IPS-20b (cell line): ENCODE results near the gene HBM.

Experiments
- H3K27ac ChIP-seq: one replicate; pipeline ENCODE4 v1.5.1; 2013; ENCODE audit warnings: low read length
- H3K27me3 ChIP-seq: 2 replicates; pipeline ENCODE4 v1.6.1; 2013; ENCODE audit warnings: mild to moderate bottlenecking, low read length, inconsistent platforms; ENCODE audit not compliant: insufficient read depth
- H3K36me3 ChIP-seq: 2 replicates; pipeline ENCODE4 v1.6.1; 2013; ENCODE audit warnings: low read depth, mild to moderate bottlenecking, inconsistent platforms, low read length, moderate library complexity; ENCODE audit not compliant: insufficient read depth
- H3K4me1 ChIP-seq: 2 replicates; pipeline ENCODE4 v1.6.1; 2013; ENCODE audit warnings: mild to moderate bottlenecking, control low read depth, inconsistent platforms, low read length, moderate library complexity; ENCODE audit not compliant: insufficient read depth
- H3K4me3 ChIP-seq: 2 replicates; pipeline ENCODE4 v1.5.1; 2013; ENCODE audit warnings: mild to moderate bottlenecking, low read length, inconsistent platforms
- H3K9ac ChIP-seq: 2 replicates; pipeline ENCODE4 v1.6.1; 2013; ENCODE audit warnings: low read depth, mild to moderate bottlenecking, inconsistent platforms, low read length, moderate library complexity
- H3K9me3 ChIP-seq: 2 replicates; pipeline ENCODE4 v1.6.1; 2013; ENCODE audit warnings: mild to moderate bottlenecking, low read depth, low read length, inconsistent platforms; ENCODE audit not compliant: insufficient read depth

HBM gene

DNA sequence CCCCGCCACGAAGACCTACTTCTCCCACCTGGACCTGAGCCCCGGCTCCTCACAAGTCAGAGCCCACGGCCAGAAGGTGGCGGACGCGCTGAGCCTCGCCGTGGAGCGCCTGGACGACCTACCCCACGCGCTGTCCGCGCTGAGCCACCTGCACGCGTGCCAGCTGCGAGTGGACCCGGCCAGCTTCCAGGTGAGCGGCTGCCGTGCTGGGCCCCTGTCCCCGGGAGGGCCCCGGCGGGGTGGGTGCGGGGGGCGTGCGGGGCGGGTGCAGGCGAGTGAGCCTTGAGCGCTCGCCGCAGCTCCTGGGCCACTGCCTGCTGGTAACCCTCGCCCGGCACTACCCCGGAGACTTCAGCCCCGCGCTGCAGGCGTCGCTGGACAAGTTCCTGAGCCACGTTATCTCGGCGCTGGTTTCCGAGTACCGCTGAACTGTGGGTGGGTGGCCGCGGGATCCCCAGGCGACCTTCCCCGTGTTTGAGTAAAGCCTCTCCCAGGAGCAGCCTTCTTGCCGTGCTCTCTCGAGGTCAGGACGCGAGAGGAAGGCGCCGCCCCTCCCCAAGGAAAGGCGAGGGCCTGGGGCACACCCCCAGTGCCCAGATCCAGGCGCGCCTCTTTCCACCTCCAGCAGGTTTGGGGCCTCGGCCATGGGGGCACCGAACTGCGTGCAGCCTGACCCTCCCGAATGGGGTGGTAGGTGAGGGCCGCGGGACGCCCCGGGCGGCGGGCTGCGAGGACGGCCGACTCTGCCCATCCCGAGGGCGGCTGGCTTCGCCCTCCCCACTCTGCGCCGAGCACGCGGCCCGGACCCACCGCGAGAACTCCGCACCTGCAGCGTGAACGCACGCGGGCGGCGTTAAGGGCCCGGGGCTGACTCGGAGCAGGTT, 15.1 kb downstream of the HBM start:
- Histone ChIP-seq H3K4me1 (no peaks in the 10 kb centered on the region), H3K9me3 (peaks cover 5% of the 10 kb centered on the region; the same call in 1 of the 2 replicates), H3K36me3 (peaks cover 5% of the 10 kb centered on the region; the same call in 1 of the 2 replicates), H3K27ac (no peak overlapping the region), H3K27me3 (peaks cover 49% of the 10 kb centered on the region), H3K4me3 (peak overlapping the region; percentile 51; the same call in 1 of the 2 replicates), H3K9ac (no peak overlapping the region)

DNA sequence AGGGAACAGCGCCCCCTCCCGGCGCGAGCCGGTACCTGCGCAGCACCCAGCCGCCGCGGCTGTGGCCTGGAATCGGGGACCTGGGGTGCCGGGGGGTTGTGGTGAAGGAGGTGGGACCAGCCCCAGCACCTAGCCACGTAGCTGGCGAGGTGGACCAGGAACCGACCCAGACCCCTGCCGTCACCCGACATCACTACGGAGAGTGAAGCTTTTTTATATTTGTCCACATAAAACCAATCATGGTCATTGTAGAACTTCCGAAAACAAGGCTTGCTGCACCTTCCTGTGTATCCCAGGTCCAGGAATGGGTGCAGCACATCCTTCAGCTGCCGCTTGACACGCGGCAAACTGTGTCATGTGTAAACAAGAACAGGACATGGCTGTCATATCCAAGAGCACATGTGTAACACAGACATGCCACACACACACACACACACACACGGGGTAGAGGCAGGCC, 15.8 kb downstream of the HBM start:
- no peak overlapping the region for H3K9ac ChIP-seq
- H3K27ac ChIP-seq = no peak overlapping the region
- H3K4me3 ChIP-seq = no peak overlapping the region

GRCh38 chr16:183005-183404, 17.2 kb downstream of the HBM start:
- Histone ChIP-seq H3K36me3 (peaks cover 15% of the 10 kb centered on the region), H3K9me3 (peaks cover 8% of the 10 kb centered on the region), H3K27me3 (peaks cover 32% of the 10 kb centered on the region), H3K4me3 (no peak overlapping the region), H3K27ac (no peak overlapping the region), H3K4me1 (no peaks in the 10 kb centered on the region), H3K9ac (no peak overlapping the region)

More for the DNA sequence above, 15.8 kb downstream of the HBM start:
- peaks cover 5% of the 10 kb centered on the region; the same call in 1 of the 2 replicates for H3K9me3 ChIP-seq
- no peaks in the 10 kb centered on the region for H3K4me1 ChIP-seq
- peaks cover 5% of the 10 kb centered on the region; the same call in 1 of the 2 replicates for H3K36me3 ChIP-seq
- H3K27me3 ChIP-seq = peaks cover 45% of the 10 kb centered on the region

DNA sequence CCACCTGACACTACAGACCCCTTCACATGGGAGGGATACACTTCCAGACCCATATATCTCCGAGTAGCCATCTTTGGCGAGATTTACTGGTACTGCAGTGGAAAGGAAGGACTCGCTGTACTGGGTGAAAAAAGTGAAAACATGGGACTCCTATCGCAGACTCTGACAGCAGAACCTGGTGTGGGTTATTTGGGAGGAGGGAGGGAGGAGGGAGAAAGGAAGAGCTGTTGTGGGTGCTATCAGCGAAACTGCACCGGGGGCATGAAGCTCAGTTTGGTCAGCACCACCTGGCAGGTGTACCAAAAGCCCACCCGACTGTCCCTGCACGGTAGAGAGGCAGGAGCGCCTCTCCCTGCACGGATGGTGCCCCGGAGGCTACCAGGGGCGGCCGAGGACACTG, 19.4 kb downstream of the HBM start:
- no peak overlapping the region for H3K4me3 ChIP-seq
- no peaks in the 10 kb centered on the region for H3K4me1 ChIP-seq
- peaks cover 8% of the 10 kb centered on the region for H3K9me3 ChIP-seq
- no peak overlapping the region for H3K27ac ChIP-seq
- H3K9ac ChIP-seq = no peak overlapping the region
- H3K27me3 ChIP-seq = peaks cover 10% of the 10 kb centered on the region
- peaks cover 35% of the 10 kb centered on the region for H3K36me3 ChIP-seq

- Histone ChIP-seq H3K27me3 (peaks cover 5% of the 10 kb centered on the region), H3K4me1 (no peaks in the 10 kb centered on the region), H3K27ac (no peak overlapping the region), H3K4me3 (no peak overlapping the region), H3K9ac (no peak overlapping the region), H3K36me3 (peaks cover 40% of the 10 kb centered on the region), H3K9me3 (peaks cover 8% of the 10 kb centered on the region)
Measured at GRCh38 chr16:185691-186090, 19.9 kb downstream of the HBM start.

DNA sequence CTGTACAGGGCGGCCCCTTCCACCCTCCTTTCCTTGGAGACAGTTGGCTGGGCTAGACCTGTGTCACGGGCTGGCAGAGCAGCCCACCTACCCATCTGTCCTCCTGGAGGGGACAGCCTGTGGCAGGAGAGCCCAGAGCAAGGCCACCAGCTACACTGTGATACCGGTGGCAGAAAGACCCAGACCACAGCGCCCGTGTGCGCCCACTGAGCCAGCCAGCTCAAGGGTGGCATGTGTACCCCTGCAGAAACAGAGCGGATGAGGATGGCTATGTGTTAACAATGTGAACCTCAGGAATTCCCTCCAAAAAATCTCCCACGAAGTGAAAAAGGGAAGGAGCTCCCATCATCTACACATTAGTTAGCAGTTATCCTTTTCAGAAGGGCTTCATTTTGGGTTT, 21.6 kb downstream of the HBM start:
- H3K36me3 ChIP-seq = peaks cover 56% of the 10 kb centered on the region
- H3K27ac ChIP-seq = no peak overlapping the region
- no peaks in the 10 kb centered on the region for H3K27me3 ChIP-seq
- H3K4me1 ChIP-seq = no peaks in the 10 kb centered on the region
- H3K9ac ChIP-seq = no peak overlapping the region
- H3K4me3 ChIP-seq = no peak overlapping the region
- peaks cover 8% of the 10 kb centered on the region for H3K9me3 ChIP-seq

DNA sequence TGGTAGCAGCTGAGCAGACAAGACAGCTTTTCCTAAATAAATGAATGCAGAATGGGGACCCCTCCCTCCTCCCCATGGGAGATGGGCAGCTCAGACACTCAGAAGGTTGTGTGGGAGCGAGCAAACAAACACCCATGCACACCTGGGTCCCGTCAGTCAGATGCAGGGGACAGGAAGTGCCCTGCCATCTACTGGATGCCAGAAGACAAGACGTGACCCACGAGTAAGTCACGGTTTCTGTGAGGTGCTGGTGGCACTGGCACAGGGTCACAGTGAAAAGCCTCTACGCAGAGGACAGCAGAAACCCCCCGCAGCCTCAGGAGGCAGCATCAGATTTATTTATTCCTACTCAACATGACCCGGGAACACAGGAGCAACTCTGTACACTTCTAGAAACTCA, 22.9 kb downstream of the HBM start:
- no peak overlapping the region for H3K27ac ChIP-seq
- no peak overlapping the region for H3K9ac ChIP-seq
- H3K9me3 ChIP-seq = peaks cover 8% of the 10 kb centered on the region
- H3K4me1 ChIP-seq = no peaks in the 10 kb centered on the region
- H3K27me3 ChIP-seq = no peaks in the 10 kb centered on the region
- no peak overlapping the region for H3K4me3 ChIP-seq
- H3K36me3 ChIP-seq = peaks cover 70% of the 10 kb centered on the region

DNA sequence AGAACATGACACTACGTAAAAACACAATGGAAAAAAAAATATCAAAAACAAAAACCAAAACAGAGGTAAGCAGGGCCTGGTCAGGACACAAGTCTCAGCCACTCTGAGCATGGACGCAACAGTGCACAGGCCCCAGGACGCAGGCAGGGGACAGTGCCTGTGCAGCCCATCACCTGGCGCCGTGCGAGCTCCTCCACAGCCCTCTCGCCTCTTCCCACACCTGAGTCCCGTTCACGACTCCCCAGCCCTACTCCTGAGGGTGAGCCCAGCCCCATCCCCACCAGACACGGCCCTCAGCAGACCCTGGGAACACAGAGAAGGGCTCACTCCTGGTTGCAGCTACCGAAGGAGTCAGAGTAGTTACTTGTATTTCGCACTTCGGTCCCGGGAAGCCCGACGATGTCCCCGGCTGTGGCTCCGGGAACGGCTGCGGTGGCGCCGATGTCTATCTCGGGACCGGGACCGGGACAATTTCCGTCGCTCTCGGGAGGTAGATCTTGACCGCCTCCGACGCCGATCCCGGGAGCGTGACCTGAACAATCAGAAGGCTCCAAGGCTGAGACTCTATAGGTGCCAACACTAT, 23.9 kb downstream of the HBM start:
- no peak overlapping the region for H3K4me3 ChIP-seq
- peaks cover 8% of the 10 kb centered on the region for H3K9me3 ChIP-seq
- peaks cover 78% of the 10 kb centered on the region for H3K36me3 ChIP-seq
- no peaks in the 10 kb centered on the region for H3K27me3 ChIP-seq
- H3K27ac ChIP-seq = no peak overlapping the region
- no peaks in the 10 kb centered on the region for H3K4me1 ChIP-seq
- no peak overlapping the region for H3K9ac ChIP-seq

GRCh38 chr16:191831-192230, 26.1 kb downstream of the HBM start:
- Histone ChIP-seq H3K27ac (no peak overlapping the region), H3K4me1 (no peaks in the 10 kb centered on the region), H3K4me3 (no peak overlapping the region), H3K9ac (no peak overlapping the region), H3K9me3 (peaks cover 8% of the 10 kb centered on the region), H3K27me3 (no peaks in the 10 kb centered on the region), H3K36me3 (peaks cover 95% of the 10 kb centered on the region)

- Histone ChIP-seq H3K27me3 (no peaks in the 10 kb centered on the region), H3K27ac (no peak overlapping the region), H3K9me3 (peaks cover 2% of the 10 kb centered on the region; the same call in 1 of the 2 replicates), H3K9ac (no peak overlapping the region), H3K4me3 (no peak overlapping the region), H3K4me1 (no peaks in the 10 kb centered on the region), H3K36me3 (peaks cover 97% of the 10 kb centered on the region)
Measured at GRCh38 chr16:192686-193085, 26.9 kb downstream of the HBM start.

- H3K9ac ChIP-seq = no peak overlapping the region
- H3K27me3 ChIP-seq = no peaks in the 10 kb centered on the region
- H3K27ac ChIP-seq = no peak overlapping the region
- H3K4me3 ChIP-seq = no peak overlapping the region
- H3K4me1 ChIP-seq = no peaks in the 10 kb centered on the region
- H3K36me3 ChIP-seq = peaks cover 99% of the 10 kb centered on the region
- no peaks in the 10 kb centered on the region for H3K9me3 ChIP-seq
Measured at GRCh38 chr16:193441-193840, 27.7 kb downstream of the HBM start.

DNA sequence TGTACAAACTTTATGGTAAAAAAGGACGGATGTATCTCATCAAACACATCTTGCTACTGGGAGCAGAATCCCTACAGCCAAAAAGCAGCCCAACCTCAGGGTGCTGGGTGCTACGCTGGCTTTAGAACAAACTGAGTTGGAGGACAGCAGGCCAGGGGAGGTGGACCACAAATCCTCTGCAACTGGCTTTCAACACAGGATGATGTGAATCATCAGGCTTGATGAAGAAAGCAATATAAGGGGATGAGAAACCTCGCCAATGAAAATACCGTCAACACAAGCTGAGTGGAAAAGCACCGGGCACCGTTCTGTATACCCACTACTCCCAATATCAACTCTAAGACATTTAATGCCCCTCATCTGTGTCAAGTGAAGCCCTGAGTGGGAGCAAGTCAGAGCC, 28.7 kb downstream of the HBM start:
- Histone ChIP-seq H3K27me3 (no peaks in the 10 kb centered on the region), H3K9me3 (no peaks in the 10 kb centered on the region), H3K36me3 (peaks cover 99% of the 10 kb centered on the region), H3K4me3 (no peak overlapping the region), H3K9ac (no peak overlapping the region), H3K4me1 (no peaks in the 10 kb centered on the region), H3K27ac (no peak overlapping the region)
